Parathyroid adenoma (tissue), 2 donors: ENCODE measurements around the gene MDM2.

Source experiments
- H2AFZ ChIP-seq: fragments of 300-600 bp; sonication (generic); one replicate; pipeline ENCODE4 v1.7.0; 2017; ENCODE audit warnings: antibody characterized with exemption, mild to moderate bottlenecking
- H3K27ac ChIP-seq: fragments of 300-600 bp; sonication (generic); one replicate; pipeline ENCODE4 v1.7.0; 2017
- H3K27me3 ChIP-seq: fragments of 300-600 bp; sonication (generic); one replicate; pipeline ENCODE4 v1.7.0; 2017; ENCODE audit warnings: low read length; ENCODE audit not compliant: control insufficient read depth, insufficient read depth
- H3K36me3 ChIP-seq: fragments of 300-600 bp; sonication (generic); one replicate; pipeline ENCODE4 v1.7.0; 2017; ENCODE audit warnings: low read length; ENCODE audit not compliant: control insufficient read depth, insufficient read depth
- H3K4me1 ChIP-seq: fragments of 300-600 bp; sonication (generic); one replicate; pipeline ENCODE4 v1.7.0; 2017; ENCODE audit warnings: control low read depth
- H3K4me2 ChIP-seq: fragments of 300-600 bp; sonication (generic); one replicate; pipeline ENCODE4 v1.7.0; 2017; ENCODE audit warnings: low read length
- H3K4me3 ChIP-seq: fragments of 300-600 bp; sonication (generic); one replicate; pipeline ENCODE4 v1.7.0; 2017; ENCODE audit warnings: low read depth, low read length
- H3K79me2 ChIP-seq: fragments of 300-600 bp; sonication (generic); one replicate; pipeline ENCODE4 v1.7.0; 2017; ENCODE audit warnings: control low read depth
- H3K9ac ChIP-seq: fragments of 300-600 bp; sonication (generic); one replicate; pipeline ENCODE4 v1.7.0; 2017; ENCODE audit warnings: mild to moderate bottlenecking
- H3K9me3 ChIP-seq: fragments of 300-600 bp; sonication (generic); one replicate; pipeline ENCODE4 v1.7.0; 2017; ENCODE audit warnings: low read length; ENCODE audit not compliant: control insufficient read depth
- TF ChIP-seq, protein P1 (sequence below): fragments of 300-600 bp; sonication (generic); IDR thresholded peaks from one replicate; pipeline ENCODE4 v1.7.0; 2017; ENCODE audit warnings: antibody characterized with exemption, mild to moderate bottlenecking
- donor health status: primary hyperparathyroidism.

The MDM2 gene

GRCh38 chr12:68878283-68878682 lies 70.3 kb downstream of the MDM2 start:
- no peak overlapping the region for H3K9ac ChIP-seq

GRCh38 chr12:68878846-68879245 lies 70.9 kb downstream of the MDM2 start:
- TF ChIP-seq, protein P1, sequence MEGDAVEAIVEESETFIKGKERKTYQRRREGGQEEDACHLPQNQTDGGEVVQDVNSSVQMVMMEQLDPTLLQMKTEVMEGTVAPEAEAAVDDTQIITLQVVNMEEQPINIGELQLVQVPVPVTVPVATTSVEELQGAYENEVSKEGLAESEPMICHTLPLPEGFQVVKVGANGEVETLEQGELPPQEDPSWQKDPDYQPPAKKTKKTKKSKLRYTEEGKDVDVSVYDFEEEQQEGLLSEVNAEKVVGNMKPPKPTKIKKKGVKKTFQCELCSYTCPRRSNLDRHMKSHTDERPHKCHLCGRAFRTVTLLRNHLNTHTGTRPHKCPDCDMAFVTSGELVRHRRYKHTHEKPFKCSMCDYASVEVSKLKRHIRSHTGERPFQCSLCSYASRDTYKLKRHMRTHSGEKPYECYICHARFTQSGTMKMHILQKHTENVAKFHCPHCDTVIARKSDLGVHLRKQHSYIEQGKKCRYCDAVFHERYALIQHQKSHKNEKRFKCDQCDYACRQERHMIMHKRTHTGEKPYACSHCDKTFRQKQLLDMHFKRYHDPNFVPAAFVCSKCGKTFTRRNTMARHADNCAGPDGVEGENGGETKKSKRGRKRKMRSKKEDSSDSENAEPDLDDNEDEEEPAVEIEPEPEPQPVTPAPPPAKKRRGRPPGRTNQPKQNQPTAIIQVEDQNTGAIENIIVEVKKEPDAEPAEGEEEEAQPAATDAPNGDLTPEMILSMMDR, result no peak
- no peak overlapping the region for H3K4me2 ChIP-seq
- H3K79me2 ChIP-seq, result no peaks in the 10 kb centered on the region
- H3K9me3 ChIP-seq, result no peaks in the 10 kb centered on the region
- no peak overlapping the region for H2AFZ ChIP-seq
- no peak overlapping the region for H3K9ac ChIP-seq
- no peaks in the 10 kb centered on the region for H3K4me1 ChIP-seq
- no peak overlapping the region for H3K27ac ChIP-seq
- H3K4me3 ChIP-seq, result no peak overlapping the region
- no peaks in the 10 kb centered on the region for H3K36me3 ChIP-seq
- no peaks in the 10 kb centered on the region for H3K27me3 ChIP-seq

More at GRCh38 chr12:68878283-68878682, 70.3 kb downstream of the MDM2 start:
- H3K27me3 ChIP-seq, result no peaks in the 10 kb centered on the region
- H3K27ac ChIP-seq, result no peak overlapping the region
- H3K4me2 ChIP-seq, result no peak overlapping the region
- H3K9me3 ChIP-seq, result no peaks in the 10 kb centered on the region
- no peak overlapping the region for H2AFZ ChIP-seq
- H3K4me1 ChIP-seq, result no peaks in the 10 kb centered on the region
- H3K4me3 ChIP-seq, result no peak overlapping the region
- no peaks in the 10 kb centered on the region for H3K36me3 ChIP-seq
- no peaks in the 10 kb centered on the region for H3K79me2 ChIP-seq
- TF ChIP-seq, protein P1, result no peak

DNA sequence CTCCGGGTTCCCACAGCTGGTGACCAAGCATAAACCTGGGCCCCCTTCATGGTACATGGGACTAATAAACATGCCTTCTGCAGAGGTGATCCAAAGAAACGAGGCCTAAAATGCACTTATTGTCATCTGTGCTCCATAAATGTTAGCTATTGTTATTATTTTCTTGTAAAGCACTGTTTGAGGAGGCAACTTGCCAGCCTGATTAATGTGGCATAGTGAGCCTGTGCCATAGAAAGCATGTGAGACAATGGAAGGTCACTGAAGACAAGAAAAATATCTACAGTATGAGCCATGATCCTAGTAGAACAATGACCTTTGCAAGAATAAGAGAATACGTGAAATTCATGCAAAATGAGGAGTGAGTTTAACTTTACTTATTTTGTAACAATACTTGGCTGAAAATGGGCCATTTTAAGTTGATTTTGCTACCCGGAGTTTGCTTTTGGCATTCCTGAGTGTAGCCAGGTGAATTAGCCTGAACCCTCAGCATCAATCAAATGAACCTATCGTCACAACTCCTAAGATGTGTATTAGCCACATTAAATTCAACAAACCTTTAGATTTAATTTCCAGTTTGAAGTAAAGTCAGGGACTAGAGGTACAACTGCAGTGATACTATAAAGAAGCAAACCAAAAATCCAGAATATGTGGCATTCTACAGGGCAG lies 72.8 kb downstream of the MDM2 start:
- Histone ChIP-seq H2AFZ (no peak overlapping the region), H3K4me2 (no peak overlapping the region), H3K27ac (no peak overlapping the region), H3K27me3 (no peaks in the 10 kb centered on the region), H3K79me2 (no peaks in the 10 kb centered on the region), H3K9me3 (no peaks in the 10 kb centered on the region), H3K4me3 (no peak overlapping the region), H3K9ac (no peak overlapping the region), H3K36me3 (no peaks in the 10 kb centered on the region), H3K4me1 (no peaks in the 10 kb centered on the region)
- TF ChIP-seq, protein P1, result no peak

- no peak overlapping the region for H2AFZ ChIP-seq
- no peaks in the 10 kb centered on the region for H3K9me3 ChIP-seq
- H3K79me2 ChIP-seq, result no peaks in the 10 kb centered on the region
- H3K27ac ChIP-seq, result no peak overlapping the region
- H3K36me3 ChIP-seq, result no peaks in the 10 kb centered on the region
- no peak overlapping the region for H3K4me3 ChIP-seq
- no peak overlapping the region for H3K9ac ChIP-seq
- TF ChIP-seq, protein P1, result no peak
- H3K4me2 ChIP-seq, result no peak overlapping the region
- H3K4me1 ChIP-seq, result no peaks in the 10 kb centered on the region
- no peaks in the 10 kb centered on the region for H3K27me3 ChIP-seq
Measured at GRCh38 chr12:68882251-68882964, 74.4 kb downstream of the MDM2 start.
